ENCODE measurements around the gene PRPF19.
A peak's percentile ranks its signal among the peaks of the same experiment; 100 is the strongest.

Gene PRPF19

DNA sequence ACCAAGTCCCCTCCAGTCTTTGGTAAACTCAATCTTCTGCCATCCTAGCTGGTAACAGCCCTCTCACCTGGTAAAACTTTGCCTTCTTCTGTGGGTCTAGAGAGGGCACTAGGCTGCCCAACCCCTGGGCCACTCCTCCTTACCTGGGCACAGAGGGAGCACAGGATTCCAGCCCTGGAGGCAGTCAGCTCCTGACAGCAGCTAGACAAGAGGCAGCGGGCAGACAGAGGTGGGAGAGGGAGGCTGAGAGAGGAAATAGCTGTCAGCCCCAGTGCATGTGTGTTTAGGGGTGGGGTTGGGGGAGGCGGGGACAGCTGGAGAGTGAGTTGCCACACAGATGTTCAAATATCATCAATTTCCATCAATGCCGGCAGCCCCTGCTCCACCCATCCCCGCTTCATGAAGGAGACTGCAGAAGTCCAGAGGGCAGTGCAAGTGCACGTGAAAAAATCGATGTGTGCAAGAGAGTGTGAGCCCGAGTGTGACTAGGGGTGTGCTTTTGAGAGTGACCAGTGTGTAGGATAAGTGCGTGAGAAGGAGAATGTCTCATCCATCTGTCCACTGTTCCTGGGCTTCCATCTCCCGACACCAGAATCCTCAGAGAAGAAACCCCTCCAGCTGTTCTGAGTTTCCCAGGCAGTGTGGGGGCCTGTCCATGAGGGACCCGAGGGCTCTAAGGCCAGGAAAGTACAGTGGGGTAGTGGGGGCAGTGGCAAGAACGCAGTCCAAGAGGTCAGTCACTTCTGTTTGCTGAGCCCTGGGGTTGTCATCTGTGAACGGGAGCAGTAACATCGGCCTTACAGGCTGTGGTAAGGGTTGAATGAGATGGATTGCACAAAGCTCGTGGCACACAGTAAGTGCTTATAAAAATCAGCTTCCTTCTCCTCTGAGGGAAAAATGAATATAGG is 50.4 kb downstream of the PRPF19 start, which contains the start of gene PTGDR2:
Gene PTGDR2 (minus strand): TSS at position 225 of the 908 bp plus-strand sequence. CDS start 2,228 bp downstream, outside the sequence.
- no peak for DNase-seq

DNA sequence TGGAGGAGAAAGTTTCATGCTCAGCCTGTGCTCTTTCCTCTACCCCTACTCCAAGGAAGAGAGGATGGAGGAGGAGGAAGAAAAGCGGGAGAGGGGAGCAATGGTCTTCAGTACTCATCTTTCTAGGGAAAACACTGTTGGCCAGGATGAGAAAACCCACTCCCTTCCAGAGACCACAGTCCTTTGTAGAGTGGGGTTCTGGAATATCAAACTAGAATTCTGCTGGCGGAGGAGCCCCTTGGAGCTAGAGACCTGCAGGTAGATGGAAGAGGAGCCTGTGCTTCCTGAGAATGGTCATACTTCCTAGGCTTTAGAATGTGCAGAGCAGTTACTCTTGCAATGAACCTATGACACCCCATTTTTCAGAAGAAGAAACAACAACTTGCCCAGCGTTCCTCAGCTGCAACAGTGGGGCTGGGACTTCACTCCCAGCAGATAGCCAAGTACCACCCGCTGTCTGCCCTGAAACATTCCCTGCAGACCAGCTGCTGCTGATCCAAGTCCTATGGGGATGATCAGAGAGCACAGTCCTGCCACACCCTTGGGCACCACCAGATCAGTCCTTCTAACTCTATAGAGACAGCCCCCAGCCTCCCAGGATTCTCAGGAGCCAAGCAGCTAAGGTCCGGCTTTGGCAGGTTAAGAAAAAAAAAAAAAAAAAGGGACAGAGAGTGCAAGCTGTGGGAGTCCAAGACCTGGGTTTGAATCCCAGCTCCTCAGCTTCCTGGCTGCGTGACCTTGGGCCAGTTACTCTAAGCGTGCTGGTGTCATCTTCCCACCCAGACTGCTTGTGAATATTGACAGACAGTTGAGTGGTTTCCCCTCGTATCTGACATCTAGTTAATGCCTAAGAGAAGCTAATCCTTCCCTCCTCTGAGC is 51.3 kb downstream of the PRPF19 start:
- no peak for DNase-seq

DNA sequence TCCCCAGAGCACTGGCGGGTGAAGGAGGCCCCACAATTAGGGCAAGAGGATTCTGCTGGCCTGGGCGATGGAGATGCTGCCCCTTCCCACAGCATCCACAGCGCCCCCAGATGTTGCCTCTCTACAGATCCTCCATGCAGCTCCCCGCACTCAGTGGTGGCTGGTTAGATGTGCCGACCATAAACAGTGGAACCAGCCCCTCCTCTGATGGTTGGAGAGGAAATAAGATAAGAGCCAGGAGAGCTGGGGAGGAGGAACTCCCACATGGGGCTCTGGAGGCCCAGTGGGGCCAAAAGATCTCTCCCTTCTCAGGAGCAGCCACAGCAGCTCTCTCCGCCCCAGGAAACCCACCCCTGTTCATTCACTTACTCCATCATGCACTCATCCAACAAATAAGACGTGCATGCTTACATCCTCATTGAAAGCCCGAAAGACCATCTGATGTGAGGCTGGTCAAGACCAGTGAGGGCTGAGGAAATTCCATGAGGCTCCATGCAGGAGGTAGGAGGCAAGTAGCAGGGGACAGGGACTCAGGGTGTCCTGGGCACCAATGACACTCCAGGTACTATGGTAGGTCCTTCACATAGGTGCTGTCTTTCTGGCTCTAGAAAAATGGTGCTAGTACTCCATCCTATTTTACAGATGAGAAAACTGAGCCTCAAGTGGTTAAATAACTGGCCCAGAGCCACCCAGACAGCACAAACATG is 52.1 kb downstream of the PRPF19 start:
- no peak for DNase-seq

GRCh38 chr11:60852982-60853950 is 53.1 kb downstream of the PRPF19 start:
- DNase-seq: no peak

DNA sequence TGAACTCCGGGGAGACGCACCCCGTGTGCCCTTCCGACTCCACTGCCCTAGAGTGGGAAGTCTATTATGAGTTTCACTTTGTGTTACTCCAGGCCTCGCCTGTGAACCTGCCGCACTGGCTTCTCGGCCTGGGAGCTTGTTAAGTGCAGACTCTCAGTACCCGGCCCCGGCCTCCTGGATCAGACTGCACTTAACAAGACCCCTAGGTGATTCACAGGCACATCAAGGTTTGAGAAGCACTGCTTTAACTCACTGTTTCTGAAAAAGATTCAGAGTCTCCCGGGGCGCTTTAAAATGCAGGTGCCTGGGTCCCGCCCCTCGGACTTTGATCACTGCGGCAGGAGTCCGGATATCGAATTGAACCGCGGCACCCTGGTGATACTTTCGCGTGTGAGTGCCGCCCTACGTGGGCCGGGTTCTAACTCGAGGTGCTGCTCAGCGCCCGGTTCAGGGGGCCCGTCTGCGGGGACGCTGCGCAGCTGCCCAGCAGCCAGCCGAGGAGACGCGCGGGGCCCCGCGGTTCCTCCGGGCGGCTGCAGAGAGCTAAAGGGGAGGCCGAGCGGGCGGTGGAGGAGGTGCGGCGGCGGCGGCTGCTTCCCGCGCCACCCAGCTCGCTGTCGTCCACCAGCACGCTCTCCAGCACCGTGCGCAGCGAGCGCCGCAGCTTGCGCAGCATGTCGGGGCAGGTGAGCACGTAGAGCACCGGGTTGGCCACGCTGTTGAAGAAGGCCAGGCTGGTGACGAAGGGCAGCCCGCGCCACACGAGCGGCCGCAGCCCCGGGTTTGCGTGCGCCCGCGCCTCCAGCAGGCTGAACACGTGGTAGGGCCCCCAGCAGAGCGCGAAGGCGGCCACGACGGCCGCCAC is 54.0 kb downstream of the PRPF19 start:
- DNase-seq: no peak

DNA sequence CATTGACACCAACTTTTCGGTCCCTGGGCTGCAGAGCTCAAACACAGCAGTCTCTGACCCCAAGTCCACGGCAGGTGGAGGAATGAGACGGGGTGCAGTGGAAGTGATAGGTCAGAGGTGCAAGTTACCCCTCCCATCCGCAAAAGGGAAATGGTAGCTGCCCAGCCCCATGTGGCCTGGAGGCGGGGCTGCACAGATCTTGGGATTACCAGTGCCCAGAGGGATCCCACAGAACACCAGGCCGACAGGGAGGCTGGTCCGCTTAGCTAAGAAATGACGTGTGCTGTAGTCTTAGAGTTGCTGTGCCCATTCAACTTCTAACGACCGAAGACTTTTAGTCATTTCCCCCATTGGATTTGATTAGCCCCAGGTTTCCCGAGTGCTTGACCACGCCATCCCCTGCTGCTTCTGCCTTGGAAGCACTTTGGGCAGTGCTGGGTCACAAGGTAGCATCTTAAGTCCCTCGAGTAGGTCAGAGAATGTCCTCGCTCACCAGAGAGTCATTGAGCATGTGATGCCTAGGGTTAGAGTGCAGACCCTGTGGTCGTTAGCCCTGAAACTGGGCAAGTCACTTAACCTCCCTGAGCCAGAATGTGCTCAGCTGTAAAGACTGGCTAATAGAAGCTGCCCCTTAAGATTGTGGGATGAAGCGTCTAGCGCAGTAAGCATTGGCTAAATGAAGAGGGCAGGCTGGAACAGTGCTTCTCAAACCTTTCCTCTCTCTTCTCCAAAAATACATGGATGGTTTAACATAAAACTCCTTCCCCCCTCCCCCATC is 54.9 kb downstream of the PRPF19 start:
- no peak for DNase-seq

DNA sequence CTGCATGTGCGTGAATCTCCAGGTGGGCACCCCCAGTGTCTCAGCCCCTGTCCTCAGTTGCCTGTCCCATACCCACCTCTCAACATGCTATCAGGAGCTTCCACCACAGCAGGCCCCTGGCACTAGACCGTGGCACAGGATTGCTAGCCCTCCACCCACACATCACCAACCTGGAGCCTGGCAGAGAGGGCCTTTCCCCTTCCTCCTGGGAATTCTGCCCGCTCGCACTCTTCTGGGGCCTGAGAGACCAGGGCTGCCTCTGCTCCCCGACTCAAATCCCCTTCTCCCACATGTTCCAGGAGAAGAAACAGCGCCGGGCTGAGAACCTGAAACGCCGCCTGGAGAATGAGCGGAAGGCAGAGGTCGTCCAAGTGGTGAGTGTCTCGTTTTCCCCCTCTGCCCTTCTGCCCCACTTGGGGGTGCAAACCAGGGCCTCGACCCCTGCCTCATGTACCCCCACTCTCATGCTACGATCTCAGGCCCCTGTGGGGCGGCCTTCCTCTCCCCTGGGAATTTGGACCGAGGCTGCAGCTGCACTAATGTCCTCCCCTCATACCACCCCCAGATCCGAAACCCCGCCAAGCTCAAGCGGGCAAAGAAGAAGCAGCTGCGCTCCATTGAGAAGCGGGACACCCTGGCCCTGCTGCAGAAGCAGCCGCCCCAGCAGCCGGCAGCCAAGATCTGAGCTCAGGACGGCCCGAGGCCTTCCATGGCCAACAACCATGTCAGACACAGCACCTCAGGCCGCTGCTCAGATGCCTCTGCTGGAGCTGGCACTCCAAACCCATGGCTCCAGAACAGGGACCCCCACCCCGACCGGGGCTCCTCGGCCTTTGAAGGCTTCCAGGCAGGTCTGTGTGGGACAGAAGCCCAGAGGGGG is 56.5 kb downstream of the PRPF19 start:
- DNase-seq: no peak

DNA sequence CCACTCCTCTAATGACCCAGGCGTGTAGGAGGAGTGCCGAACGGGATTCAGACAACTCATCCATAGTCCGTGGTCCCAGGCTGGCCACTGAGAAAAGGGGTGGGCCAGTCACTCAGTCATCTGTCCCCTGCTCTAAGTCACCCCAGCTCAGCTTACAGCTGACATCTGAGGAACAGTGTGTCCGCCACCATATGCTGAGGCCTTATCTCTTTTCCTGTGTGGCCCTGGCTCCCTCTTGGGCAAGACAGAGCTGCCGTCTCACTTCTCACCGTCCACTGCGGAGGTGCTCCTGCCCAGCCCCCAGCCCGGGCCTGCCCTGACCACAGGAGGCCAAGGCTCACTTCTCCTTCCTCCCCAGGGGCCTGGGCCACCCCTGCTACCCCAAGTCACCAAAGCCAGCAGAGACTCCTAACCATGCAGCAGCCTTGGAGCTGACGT is 57.7 kb downstream of the PRPF19 start:
- DNase-seq: no peak

DNA sequence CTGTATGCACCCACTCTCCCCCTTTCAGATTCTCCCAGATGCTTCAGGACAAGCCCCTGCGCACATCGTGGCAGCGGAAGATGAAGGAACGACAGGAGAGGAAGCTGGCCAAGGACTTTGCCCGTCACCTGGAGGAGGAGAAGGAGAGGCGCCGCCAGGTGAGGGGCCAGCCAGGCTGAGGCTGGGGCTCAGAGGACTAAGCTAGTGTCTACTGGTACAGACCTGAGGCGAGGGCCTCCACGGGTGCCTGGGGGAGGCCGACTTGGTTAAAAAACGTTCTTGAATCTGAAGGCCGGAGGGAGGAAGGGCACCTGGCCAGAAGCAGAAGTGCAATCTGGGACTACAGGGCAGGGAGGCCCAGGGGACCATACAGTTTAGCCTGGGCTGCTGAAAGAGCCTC is 58.5 kb downstream of the PRPF19 start:
- DNase-seq: no peak

DNA sequence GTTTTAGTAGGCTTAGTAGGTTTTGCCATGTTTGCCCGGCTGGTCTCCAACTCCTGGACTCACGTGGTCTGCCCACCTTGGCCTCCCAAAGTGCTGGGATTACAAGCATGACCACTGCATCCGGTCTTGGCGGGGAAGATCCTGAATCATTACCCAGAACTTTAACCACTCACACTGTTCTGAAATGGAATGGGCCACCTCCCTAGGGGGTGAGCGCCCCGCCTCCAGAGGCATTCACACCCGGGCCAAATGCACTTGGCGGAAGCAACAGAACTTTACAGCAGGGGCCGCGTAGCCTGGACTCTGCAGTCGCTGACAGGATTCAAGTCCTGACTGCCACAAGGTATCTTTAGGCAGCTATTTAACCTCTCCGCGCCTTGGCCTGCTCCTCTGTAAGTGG is 59.1 kb downstream of the PRPF19 start:
- DNase-seq: no peak

GRCh38 chr11:60845338-60845737 is 61.0 kb downstream of the PRPF19 start:
- no peak for DNase-seq

- DNase-seq: no peak
Observed at GRCh38 chr11:60844870-60845221, 61.5 kb downstream of the PRPF19 start.

- no peak for DNase-seq
Observed at GRCh38 chr11:60844045-60844869, 62.1 kb downstream of the PRPF19 start.

DNA sequence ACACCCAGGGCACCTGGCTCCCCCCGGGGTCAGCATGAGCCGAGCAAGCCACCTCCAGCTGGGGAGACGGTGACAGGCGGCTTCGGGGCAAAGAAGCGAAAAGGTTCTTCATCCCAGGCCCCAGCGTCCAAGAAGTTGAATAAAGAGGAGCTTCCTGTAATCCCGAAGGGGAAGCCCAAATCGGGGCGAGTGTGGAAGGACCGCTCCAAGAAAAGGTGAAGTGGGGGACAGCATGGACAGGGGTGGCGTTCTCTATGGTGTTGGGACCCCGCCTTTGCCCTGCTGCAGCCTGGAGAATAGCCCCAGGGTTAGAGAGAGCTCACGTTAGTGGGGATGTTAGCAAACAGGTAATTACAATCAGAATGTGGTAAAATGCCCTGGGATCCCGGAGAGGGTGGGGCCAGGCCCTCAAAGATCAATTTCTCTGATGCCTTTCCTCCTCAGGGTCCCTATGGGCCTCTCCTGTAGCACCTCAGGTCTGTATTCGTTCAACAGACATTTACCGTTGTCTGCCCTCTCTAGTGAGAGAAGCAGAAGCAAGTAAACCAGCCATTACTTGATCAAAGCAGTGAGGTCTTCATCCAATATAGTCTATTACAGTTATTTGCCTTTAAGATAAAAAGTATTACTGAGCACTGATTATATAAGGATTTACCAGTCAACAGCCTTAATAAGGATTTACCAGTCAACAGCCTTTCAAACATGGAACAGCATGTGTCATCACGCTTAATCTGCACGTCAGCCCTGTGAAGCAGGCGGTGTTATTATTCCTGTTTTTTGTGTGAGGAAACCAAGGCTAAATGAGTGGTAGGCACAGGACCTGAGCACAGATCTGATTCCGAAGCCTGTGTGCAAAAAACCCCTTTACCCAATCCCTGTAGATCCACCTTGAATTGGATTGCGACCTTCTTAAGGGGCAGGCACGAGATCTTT is 63.5 kb downstream of the PRPF19 start:
- DNase-seq: no peak

GRCh38 chr11:60841797-60842667 is 64.4 kb downstream of the PRPF19 start, which contains the start of gene CCDC86:
Gene CCDC86 (plus strand): TSS chr11:60842113. CDS start chr11:60842125, 12 bp downstream.
- peak; percentile 82 for DNase-seq
